Measurements from ENCODE around the gene MOB1A.

Gene MOB1A

DNA sequence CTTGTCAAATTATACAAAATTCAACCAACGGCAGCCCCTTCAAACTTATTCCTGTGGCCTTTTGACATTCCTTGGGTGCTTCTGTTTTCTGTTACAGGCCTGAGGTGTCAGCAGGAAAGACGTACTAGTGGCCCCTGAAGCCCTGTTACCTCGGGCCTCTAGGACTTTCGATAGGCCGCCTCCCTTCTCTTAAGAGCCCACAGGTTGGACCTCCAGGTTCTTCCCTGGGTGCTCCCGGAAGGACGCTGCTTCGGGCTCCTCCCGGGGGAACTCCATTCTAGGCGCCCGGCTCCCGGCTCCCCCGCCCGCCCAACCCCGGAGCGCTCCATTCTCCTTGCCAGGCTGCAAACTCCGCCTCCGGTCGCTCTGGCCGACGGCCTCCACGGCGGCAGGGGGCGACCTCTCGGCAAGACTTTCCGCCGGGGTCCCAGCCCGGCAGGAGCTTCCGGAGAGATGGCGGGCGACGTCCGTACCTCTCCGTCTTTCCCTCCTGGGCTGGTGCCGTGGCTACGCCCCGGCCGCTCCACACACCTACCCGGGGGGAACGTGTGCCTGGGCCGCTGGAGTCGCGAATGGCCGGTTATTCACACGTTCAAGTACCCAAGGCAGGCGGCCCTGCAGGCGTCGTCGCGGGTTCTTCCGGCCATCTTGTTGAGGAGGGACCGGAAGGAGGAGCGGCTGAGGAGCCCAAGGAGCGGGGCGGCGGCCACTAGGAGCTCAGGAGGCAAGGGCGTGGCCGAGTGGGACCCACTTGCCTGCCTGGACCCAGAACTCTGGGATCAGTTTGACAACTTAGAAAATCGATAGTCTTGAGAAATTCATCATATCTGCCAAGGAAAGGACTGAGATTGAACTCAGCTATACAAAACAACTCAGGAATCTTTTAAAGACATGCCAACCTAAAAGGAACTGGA is 58.5 kb downstream of the MOB1A start:
- peak; percentile 45 for DNase-seq (ENCODE audit: low read depth)
- in situ Hi-C loops (cut with HindIII; ENCODE audit: low sequenced_read_pairs): no loop called here
- peak overlapping the region; percentile 63 for H3K4me3 ChIP-seq (ENCODE audit: low read depth, low read length)
- TF ChIP-seq, protein P1, sequence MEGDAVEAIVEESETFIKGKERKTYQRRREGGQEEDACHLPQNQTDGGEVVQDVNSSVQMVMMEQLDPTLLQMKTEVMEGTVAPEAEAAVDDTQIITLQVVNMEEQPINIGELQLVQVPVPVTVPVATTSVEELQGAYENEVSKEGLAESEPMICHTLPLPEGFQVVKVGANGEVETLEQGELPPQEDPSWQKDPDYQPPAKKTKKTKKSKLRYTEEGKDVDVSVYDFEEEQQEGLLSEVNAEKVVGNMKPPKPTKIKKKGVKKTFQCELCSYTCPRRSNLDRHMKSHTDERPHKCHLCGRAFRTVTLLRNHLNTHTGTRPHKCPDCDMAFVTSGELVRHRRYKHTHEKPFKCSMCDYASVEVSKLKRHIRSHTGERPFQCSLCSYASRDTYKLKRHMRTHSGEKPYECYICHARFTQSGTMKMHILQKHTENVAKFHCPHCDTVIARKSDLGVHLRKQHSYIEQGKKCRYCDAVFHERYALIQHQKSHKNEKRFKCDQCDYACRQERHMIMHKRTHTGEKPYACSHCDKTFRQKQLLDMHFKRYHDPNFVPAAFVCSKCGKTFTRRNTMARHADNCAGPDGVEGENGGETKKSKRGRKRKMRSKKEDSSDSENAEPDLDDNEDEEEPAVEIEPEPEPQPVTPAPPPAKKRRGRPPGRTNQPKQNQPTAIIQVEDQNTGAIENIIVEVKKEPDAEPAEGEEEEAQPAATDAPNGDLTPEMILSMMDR (IDR thresholded peaks at IDR 0.05; ENCODE audit: low read depth, low read length, missing control alignments): peak; percentile 34

DNA sequence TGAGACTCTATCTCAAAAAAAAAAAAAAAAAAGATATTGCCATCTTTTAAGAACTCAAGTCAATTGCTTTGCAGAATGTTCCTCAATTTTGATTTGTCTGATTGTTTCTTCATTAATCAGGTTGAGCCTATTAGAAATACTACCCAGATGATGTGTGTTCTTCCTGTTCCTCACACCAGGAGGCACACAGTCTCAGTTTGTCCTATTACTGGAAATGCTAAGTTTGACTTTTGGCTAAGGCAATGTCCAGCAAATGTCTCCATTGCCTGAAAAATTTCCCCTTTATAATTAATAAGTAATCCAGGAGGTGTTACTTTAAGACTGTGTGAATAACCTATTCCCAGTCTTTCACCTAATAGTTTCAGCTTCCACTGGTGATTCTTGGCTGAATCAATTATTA is 59.3 kb downstream of the MOB1A start:
- no peak overlapping the region for H3K4me3 ChIP-seq (ENCODE audit: low read depth, low read length)
- TF ChIP-seq, protein P1 (IDR thresholded peaks at IDR 0.05; ENCODE audit: low read depth, low read length, missing control alignments): no peak
- DNase-seq (ENCODE audit: low read depth): no peak
- in situ Hi-C loops (cut with HindIII; ENCODE audit: low sequenced_read_pairs): no loop called here

DNA sequence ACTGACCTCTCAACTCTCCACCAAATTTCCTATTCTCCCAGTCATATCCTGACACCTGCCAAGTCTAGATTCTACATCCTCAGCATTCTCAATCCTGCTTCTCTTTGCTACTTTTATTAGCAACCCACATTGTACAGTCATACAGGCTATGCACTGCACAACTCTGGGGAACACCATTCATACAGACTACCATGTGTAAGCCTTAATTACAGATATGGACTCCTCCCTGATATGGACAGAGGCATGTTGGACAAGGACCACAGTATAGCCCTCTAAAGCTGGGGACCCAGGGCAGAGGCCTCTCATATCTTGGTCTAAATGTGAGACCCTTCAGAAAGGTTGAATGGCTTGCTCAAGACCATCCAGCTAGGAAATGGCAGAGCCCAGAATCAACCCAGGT is 67.3 kb downstream of the MOB1A start:
- H3K4me3 ChIP-seq (ENCODE audit: low read depth, low read length): no peak overlapping the region
- no peak for DNase-seq (ENCODE audit: low read depth)
- TF ChIP-seq, protein P1 (IDR thresholded peaks at IDR 0.05; ENCODE audit: low read depth, low read length, missing control alignments): no peak
- in situ Hi-C loops (cut with HindIII; ENCODE audit: low sequenced_read_pairs): loop anchor here (5.0 kb wide), 1 partner anchor 54 kb away; no protein-coding TSS in a partner anchor

DNA sequence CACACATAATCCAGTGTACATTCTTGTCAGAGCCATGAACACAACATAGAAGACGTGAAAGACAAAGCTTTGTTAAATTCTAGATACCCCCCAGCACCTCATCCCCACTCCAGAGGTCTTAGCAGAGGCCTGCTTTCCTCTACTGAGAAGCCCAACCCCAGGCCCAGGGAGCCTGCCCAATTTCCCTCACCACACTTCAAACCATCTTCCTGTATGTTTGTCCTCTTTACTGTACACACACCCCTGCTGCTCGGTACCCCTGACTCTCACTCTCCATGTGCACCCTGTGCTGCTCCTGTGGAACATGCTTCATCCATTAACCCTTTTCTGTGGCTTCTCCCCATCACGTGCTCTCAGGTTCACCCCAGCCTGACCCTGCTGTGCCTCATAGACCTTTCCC is 68.1 kb downstream of the MOB1A start:
- no peak overlapping the region for H3K4me3 ChIP-seq (ENCODE audit: low read depth, low read length)
- TF ChIP-seq, protein P1 (IDR thresholded peaks at IDR 0.05; ENCODE audit: low read depth, low read length, missing control alignments): no peak
- no peak for DNase-seq (ENCODE audit: low read depth)
- in situ Hi-C loops (cut with HindIII; ENCODE audit: low sequenced_read_pairs): loop anchor here (5.0 kb wide), 1 partner anchor 53 kb away; no protein-coding TSS in a partner anchor

DNA sequence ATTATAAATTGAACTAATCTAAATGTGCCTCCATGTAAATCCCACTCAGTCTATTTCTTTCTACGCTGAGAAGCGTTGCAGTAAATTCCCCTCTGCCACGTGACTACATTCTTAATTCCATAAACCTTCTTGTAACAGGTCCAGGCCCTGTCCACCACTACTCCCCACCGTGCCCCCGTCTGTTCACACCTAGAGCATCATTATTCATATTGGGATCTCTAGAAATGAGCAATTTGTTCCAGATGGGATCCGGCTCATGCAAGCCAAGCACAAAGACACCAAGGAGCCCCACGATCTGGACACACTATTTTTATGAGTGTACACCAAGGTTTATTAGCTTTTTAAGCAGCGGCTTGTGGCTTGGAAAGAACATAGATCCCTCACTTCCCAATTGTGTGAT is 69.1 kb downstream of the MOB1A start:
- no peak for DNase-seq (ENCODE audit: low read depth)
- no peak overlapping the region for H3K4me3 ChIP-seq (ENCODE audit: low read depth, low read length)
- TF ChIP-seq, protein P1 (IDR thresholded peaks at IDR 0.05; ENCODE audit: low read depth, low read length, missing control alignments): no peak
- in situ Hi-C loops (cut with HindIII; ENCODE audit: low sequenced_read_pairs): no loop called here

DNA sequence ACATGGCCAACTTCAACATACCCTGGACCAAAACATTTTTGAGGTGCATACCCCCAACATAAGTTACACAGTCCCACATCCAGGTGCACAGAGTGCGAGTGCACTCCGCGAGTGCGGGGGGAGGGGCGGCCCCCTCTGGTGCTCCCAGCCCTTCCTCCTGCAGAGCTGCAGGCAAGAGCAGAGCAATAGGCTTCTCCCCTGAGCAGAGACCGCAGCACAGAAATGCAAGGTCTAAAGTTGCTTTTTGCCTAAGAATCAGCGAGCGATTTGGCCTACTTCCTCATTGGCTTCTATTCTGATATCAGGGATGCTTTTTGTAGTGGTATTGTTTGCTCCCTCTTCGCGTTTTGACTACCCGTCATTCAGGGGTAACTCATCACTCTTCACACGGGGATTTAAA is 71.6 kb downstream of the MOB1A start:
- no peak overlapping the region for H3K4me3 ChIP-seq (ENCODE audit: low read depth, low read length)
- DNase-seq (ENCODE audit: low read depth): no peak
- TF ChIP-seq, protein P1 (IDR thresholded peaks at IDR 0.05; ENCODE audit: low read depth, low read length, missing control alignments): no peak
- in situ Hi-C loops (cut with HindIII; ENCODE audit: low sequenced_read_pairs): no loop called here
